ENCODE measurements around the gene COL9A1.

Gene COL9A1

GRCh38 chr6:70234561-70235236 lies 68.2 kb downstream of the COL9A1 start:
- H3K79me2 ChIP-seq (ENCODE audit: control insufficient read depth, insufficient read depth, low read length, unreplicated experiment) = no peaks in the 10 kb centered on the region
- H3K27ac ChIP-seq (ENCODE audit: low read depth, low read length) = no peak overlapping the region
- peaks cover 68% of the 10 kb centered on the region for H3K27me3 ChIP-seq (ENCODE audit: insufficient read depth, low read length)
- H3K36me3 ChIP-seq (ENCODE audit: insufficient read depth, low read length) = no peaks in the 10 kb centered on the region
- no peaks in the 10 kb centered on the region for H3K4me1 ChIP-seq (ENCODE audit: control insufficient read depth, insufficient read depth, low read length, unreplicated experiment)
- H3K4me3 ChIP-seq (ENCODE audit: low read depth, low read length) = no peak overlapping the region
- no peak overlapping the region for H2AFZ ChIP-seq (ENCODE audit: low read length, unreplicated experiment)

- no peak overlapping the region for H3K27ac ChIP-seq (ENCODE audit: low read depth, low read length)
- H3K79me2 ChIP-seq (ENCODE audit: control insufficient read depth, insufficient read depth, low read length, unreplicated experiment) = no peaks in the 10 kb centered on the region
- H3K27me3 ChIP-seq (ENCODE audit: insufficient read depth, low read length) = peaks cover 40% of the 10 kb centered on the region
- no peak overlapping the region for H2AFZ ChIP-seq (ENCODE audit: low read length, unreplicated experiment)
- H3K4me1 ChIP-seq (ENCODE audit: control insufficient read depth, insufficient read depth, low read length, unreplicated experiment) = no peaks in the 10 kb centered on the region
- H3K36me3 ChIP-seq (ENCODE audit: insufficient read depth, low read length) = no peaks in the 10 kb centered on the region
- H3K4me3 ChIP-seq (ENCODE audit: low read depth, low read length) = no peak overlapping the region
Measured at GRCh38 chr6:70231311-70231710, 71.6 kb downstream of the COL9A1 start.

GRCh38 chr6:70225055-70225454 lies 77.8 kb downstream of the COL9A1 start:
- Histone ChIP-seq H2AFZ (ENCODE audit: low read length, unreplicated experiment) (no peak overlapping the region), H3K27ac (ENCODE audit: low read depth, low read length) (no peak overlapping the region), H3K27me3 (ENCODE audit: insufficient read depth, low read length) (peaks cover 48% of the 10 kb centered on the region), H3K36me3 (ENCODE audit: insufficient read depth, low read length) (no peaks in the 10 kb centered on the region), H3K4me1 (ENCODE audit: control insufficient read depth, insufficient read depth, low read length, unreplicated experiment) (no peaks in the 10 kb centered on the region), H3K79me2 (ENCODE audit: control insufficient read depth, insufficient read depth, low read length, unreplicated experiment) (no peaks in the 10 kb centered on the region), H3K4me3 (ENCODE audit: low read depth, low read length) (no peak overlapping the region)

GRCh38 chr6:70222439-70222749 lies 80.5 kb downstream of the COL9A1 start:
- no peaks in the 10 kb centered on the region for H3K4me1 ChIP-seq (ENCODE audit: control insufficient read depth, insufficient read depth, low read length, unreplicated experiment)
- peaks cover 43% of the 10 kb centered on the region for H3K27me3 ChIP-seq (ENCODE audit: insufficient read depth, low read length)
- H2AFZ ChIP-seq (ENCODE audit: low read length, unreplicated experiment) = no peak overlapping the region
- H3K79me2 ChIP-seq (ENCODE audit: control insufficient read depth, insufficient read depth, low read length, unreplicated experiment) = no peaks in the 10 kb centered on the region
- H3K4me3 ChIP-seq (ENCODE audit: low read depth, low read length) = no peak overlapping the region
- no peaks in the 10 kb centered on the region for H3K36me3 ChIP-seq (ENCODE audit: insufficient read depth, low read length)
- no peak overlapping the region for H3K27ac ChIP-seq (ENCODE audit: low read depth, low read length)

- Histone ChIP-seq H2AFZ (ENCODE audit: low read length, unreplicated experiment) (no peak overlapping the region), H3K27ac (ENCODE audit: low read depth, low read length) (no peak overlapping the region)
Measured at GRCh38 chr6:70221715-70222438, 81.0 kb downstream of the COL9A1 start.

GRCh38 chr6:70221025-70221714 lies 81.7 kb downstream of the COL9A1 start:
- Histone ChIP-seq H3K27ac (ENCODE audit: low read depth, low read length) (no peak overlapping the region), H3K4me1 (ENCODE audit: control insufficient read depth, insufficient read depth, low read length, unreplicated experiment) (no peaks in the 10 kb centered on the region), H3K79me2 (ENCODE audit: control insufficient read depth, insufficient read depth, low read length, unreplicated experiment) (no peaks in the 10 kb centered on the region), H3K4me3 (ENCODE audit: low read depth, low read length) (no peak overlapping the region), H3K36me3 (ENCODE audit: insufficient read depth, low read length) (no peaks in the 10 kb centered on the region), H3K27me3 (ENCODE audit: insufficient read depth, low read length) (peaks cover 55% of the 10 kb centered on the region), H2AFZ (ENCODE audit: low read length, unreplicated experiment) (no peak overlapping the region)

More at GRCh38 chr6:70221715-70222438, 81.0 kb downstream of the COL9A1 start:
- Histone ChIP-seq H3K79me2 (ENCODE audit: control insufficient read depth, insufficient read depth, low read length, unreplicated experiment) (no peaks in the 10 kb centered on the region), H3K4me3 (ENCODE audit: low read depth, low read length) (no peak overlapping the region), H3K4me1 (ENCODE audit: control insufficient read depth, insufficient read depth, low read length, unreplicated experiment) (no peaks in the 10 kb centered on the region), H3K36me3 (ENCODE audit: insufficient read depth, low read length) (no peaks in the 10 kb centered on the region), H3K27me3 (ENCODE audit: insufficient read depth, low read length) (peaks cover 48% of the 10 kb centered on the region)

GRCh38 chr6:70219943-70220613 lies 82.8 kb downstream of the COL9A1 start:
- no peak overlapping the region for H3K27ac ChIP-seq (ENCODE audit: low read depth, low read length)
- H3K27me3 ChIP-seq (ENCODE audit: insufficient read depth, low read length) = peaks cover 59% of the 10 kb centered on the region
- no peak overlapping the region for H3K4me3 ChIP-seq (ENCODE audit: low read depth, low read length)
- H3K36me3 ChIP-seq (ENCODE audit: insufficient read depth, low read length) = no peaks in the 10 kb centered on the region
- H3K4me1 ChIP-seq (ENCODE audit: control insufficient read depth, insufficient read depth, low read length, unreplicated experiment) = no peaks in the 10 kb centered on the region
- no peaks in the 10 kb centered on the region for H3K79me2 ChIP-seq (ENCODE audit: control insufficient read depth, insufficient read depth, low read length, unreplicated experiment)
- no peak overlapping the region for H2AFZ ChIP-seq (ENCODE audit: low read length, unreplicated experiment)

GRCh38 chr6:70216767-70217166 lies 86.1 kb downstream of the COL9A1 start:
- Histone ChIP-seq H3K27ac (ENCODE audit: low read depth, low read length) (no peak overlapping the region), H3K4me1 (ENCODE audit: control insufficient read depth, insufficient read depth, low read length, unreplicated experiment) (no peaks in the 10 kb centered on the region), H3K27me3 (ENCODE audit: insufficient read depth, low read length) (peaks cover 57% of the 10 kb centered on the region), H3K36me3 (ENCODE audit: insufficient read depth, low read length) (no peaks in the 10 kb centered on the region), H3K79me2 (ENCODE audit: control insufficient read depth, insufficient read depth, low read length, unreplicated experiment) (no peaks in the 10 kb centered on the region), H3K4me3 (ENCODE audit: low read depth, low read length) (no peak overlapping the region), H2AFZ (ENCODE audit: low read length, unreplicated experiment) (no peak overlapping the region)

- Histone ChIP-seq H2AFZ (ENCODE audit: low read length, unreplicated experiment) (no peak overlapping the region), H3K27me3 (ENCODE audit: insufficient read depth, low read length) (peaks cover 66% of the 10 kb centered on the region), H3K36me3 (ENCODE audit: insufficient read depth, low read length) (no peaks in the 10 kb centered on the region)
Measured at GRCh38 chr6:70215460-70216108, 87.3 kb downstream of the COL9A1 start.

GRCh38 chr6:70210462-70210861 lies 92.4 kb downstream of the COL9A1 start:
- no peaks in the 10 kb centered on the region for H3K36me3 ChIP-seq (ENCODE audit: insufficient read depth, low read length)
- H2AFZ ChIP-seq (ENCODE audit: low read length, unreplicated experiment) = no peak overlapping the region
- peaks cover 89% of the 10 kb centered on the region for H3K27me3 ChIP-seq (ENCODE audit: insufficient read depth, low read length)
- no peak overlapping the region for H3K4me3 ChIP-seq (ENCODE audit: low read depth, low read length)
- H3K4me1 ChIP-seq (ENCODE audit: control insufficient read depth, insufficient read depth, low read length, unreplicated experiment) = no peaks in the 10 kb centered on the region
- no peaks in the 10 kb centered on the region for H3K79me2 ChIP-seq (ENCODE audit: control insufficient read depth, insufficient read depth, low read length, unreplicated experiment)
- H3K27ac ChIP-seq (ENCODE audit: low read depth, low read length) = no peak overlapping the region

More at GRCh38 chr6:70215460-70216108, 87.3 kb downstream of the COL9A1 start:
- no peak overlapping the region for H3K27ac ChIP-seq (ENCODE audit: low read depth, low read length)
- H3K4me3 ChIP-seq (ENCODE audit: low read depth, low read length) = no peak overlapping the region
- H3K4me1 ChIP-seq (ENCODE audit: control insufficient read depth, insufficient read depth, low read length, unreplicated experiment) = no peaks in the 10 kb centered on the region
- H3K79me2 ChIP-seq (ENCODE audit: control insufficient read depth, insufficient read depth, low read length, unreplicated experiment) = no peaks in the 10 kb centered on the region
